ENCODE measurements around the gene ELN. TPM values are rescaled to one million over a fixed set of nuclear protein-coding genes. Genes with fewer than 3 reads are reported as not detected.

The ELN gene
- total and polyA plus RNA-seq, 11 donors: 17.4 to 81.1 (median 42.8) TPM

GRCh38 chr7:74006032-74006431, 21.9 kb upstream of the ELN start:
- Histone ChIP-seq H3K4me3 (no peak overlapping the region), H3K27ac (no peak overlapping the region), H3K27me3 (no peaks in the 10 kb centered on the region), H3K36me3 (no peaks in the 10 kb centered on the region), H3K4me1 (peaks cover 0 to 25% (median 8%) of the 10 kb centered on the region in 12 donors), H3K9me3 (no peaks in the 10 kb centered on the region)
- intact Hi-C loops (cut with DNase I): no loop called here
- WGBS, 4 donors: 70 to 77% (median 75%) methylated on average over 5 of the region's 5 CpGs
- DNase-seq (no peak), ATAC-seq (no peak)
- TF ChIP-seq CTCF (IDR thresholded peaks at IDR 0.05) (no peak), POLR2A (IDR thresholded peaks at IDR 0.05) (no peak)

GRCh38 chr7:74006451-74007241, 21.3 kb upstream of the ELN start:
- intact Hi-C loops (cut with DNase I): no loop called here
- Histone ChIP-seq H3K27ac (peak overlapping the region in 3 of 12 donors; percentile 10 to 40 (median 29)), H3K4me3 (no peak overlapping the region), H3K4me1 (peaks cover 0 to 25% (median 8%) of the 10 kb centered on the region in 12 donors), H3K36me3 (no peaks in the 10 kb centered on the region), H3K27me3 (no peaks in the 10 kb centered on the region), H3K9me3 (no peaks in the 10 kb centered on the region)
- 57 to 71% (median 65%) methylated on average over 11 to 12 of the region's 12 CpGs for WGBS, 4 donors
- DNase-seq (peak in 1 of 5 donors; percentile 40), ATAC-seq (peak in 2 of 4 donors; percentile 4 to 22)
- no peak for TF ChIP-seq POLR2A (IDR thresholded peaks at IDR 0.05)
- TF ChIP-seq CTCF (IDR thresholded peaks at IDR 0.05): no peak

GRCh38 chr7:74007242-74007567, 20.8 kb upstream of the ELN start:
- no peak for ATAC-seq
- Histone ChIP-seq H3K9me3 (no peaks in the 10 kb centered on the region), H3K4me1 (peaks cover 0 to 22% (median 7%) of the 10 kb centered on the region in 12 donors), H3K27ac (peak overlapping the region in 2 of 12 donors; percentile 26 to 29), H3K27me3 (no peaks in the 10 kb centered on the region), H3K4me3 (no peak overlapping the region), H3K36me3 (no peaks in the 10 kb centered on the region)
- TF ChIP-seq CTCF (IDR thresholded peaks at IDR 0.05) (no peak), POLR2A (IDR thresholded peaks at IDR 0.05) (no peak)
- no peak for DNase-seq
- intact Hi-C loops (cut with DNase I): no loop called here

GRCh38 chr7:74008687-74009086, 19.3 kb upstream of the ELN start:
- TF ChIP-seq CTCF (IDR thresholded peaks at IDR 0.05) (no peak), POLR2A (IDR thresholded peaks at IDR 0.05) (no peak)
- WGBS, 4 donors: 95 to 100% (median 97%) methylated on average over 2 to 3 of the region's 3 CpGs
- no peak for ATAC-seq
- no peak overlapping the region for H3K4me3 ChIP-seq
- H3K9me3 ChIP-seq: no peaks in the 10 kb centered on the region
- intact Hi-C loops (cut with DNase I): no loop called here
- no peaks in the 10 kb centered on the region for H3K27me3 ChIP-seq
- no peak for DNase-seq
- peaks cover 0 to 21% (median 8%) of the 10 kb centered on the region in 12 donors for H3K4me1 ChIP-seq
- H3K27ac ChIP-seq: no peak overlapping the region
- no peaks in the 10 kb centered on the region for H3K36me3 ChIP-seq
